Measurements from ENCODE around the gene KISS1.

The KISS1 gene

DNA sequence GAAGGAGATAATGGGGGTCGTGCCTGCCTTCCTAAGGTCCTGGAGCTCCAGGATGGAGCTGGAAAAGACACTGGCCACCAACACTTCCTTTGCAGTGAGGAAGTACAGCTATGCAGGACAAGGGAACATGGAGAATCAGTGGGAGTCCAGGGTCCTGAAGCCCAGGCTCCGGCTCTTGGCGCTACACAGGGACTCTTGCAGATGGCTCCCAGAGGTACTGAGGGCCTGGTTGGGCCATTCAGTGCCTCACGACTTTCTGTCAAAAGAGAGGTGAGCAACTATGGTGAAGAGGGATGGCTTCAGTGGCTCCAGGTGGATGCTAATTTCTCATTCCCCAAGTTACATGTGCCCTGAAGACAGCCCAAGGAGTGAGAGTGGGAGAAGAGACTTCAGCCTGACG lies 42.6 kb downstream of the KISS1 start:
- no peak for DNase-seq

DNA sequence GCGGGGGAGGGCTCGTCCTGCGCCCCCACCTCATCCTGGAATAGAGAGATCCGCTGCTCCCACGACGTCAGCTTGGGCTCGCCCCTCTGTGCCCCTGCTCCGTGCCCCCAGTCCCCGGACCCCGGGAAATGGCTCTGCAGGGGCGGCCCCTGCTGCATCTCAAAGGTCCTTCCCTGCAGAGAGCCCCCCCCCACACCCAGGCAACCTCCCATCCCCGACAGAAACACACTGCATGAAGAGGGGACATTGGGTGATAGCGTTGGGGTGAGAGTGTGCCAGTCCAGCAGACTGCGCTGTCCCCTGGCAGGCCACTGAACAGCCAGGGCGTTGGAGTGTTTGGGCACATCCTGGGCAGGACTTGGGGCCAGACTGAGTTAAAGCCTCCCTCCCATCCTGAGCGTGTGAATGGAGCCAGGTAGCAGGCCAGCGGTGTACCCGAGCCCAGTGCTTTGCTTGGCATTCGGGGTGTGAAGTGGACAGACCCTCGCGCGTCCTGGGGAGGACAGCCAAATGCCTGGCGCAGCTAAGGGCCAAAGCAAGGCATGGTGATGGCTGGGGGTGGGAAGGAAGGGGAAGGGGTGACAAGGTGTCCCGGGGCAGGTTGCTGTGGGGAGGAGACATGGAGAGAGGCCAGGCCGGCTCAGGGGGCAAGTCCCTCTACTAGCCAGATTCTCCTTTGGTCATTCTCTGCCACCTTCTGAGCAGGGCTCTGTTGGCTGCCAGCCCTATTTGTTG lies 43.8 kb downstream of the KISS1 start:
- DNase-seq = no peak

DNA sequence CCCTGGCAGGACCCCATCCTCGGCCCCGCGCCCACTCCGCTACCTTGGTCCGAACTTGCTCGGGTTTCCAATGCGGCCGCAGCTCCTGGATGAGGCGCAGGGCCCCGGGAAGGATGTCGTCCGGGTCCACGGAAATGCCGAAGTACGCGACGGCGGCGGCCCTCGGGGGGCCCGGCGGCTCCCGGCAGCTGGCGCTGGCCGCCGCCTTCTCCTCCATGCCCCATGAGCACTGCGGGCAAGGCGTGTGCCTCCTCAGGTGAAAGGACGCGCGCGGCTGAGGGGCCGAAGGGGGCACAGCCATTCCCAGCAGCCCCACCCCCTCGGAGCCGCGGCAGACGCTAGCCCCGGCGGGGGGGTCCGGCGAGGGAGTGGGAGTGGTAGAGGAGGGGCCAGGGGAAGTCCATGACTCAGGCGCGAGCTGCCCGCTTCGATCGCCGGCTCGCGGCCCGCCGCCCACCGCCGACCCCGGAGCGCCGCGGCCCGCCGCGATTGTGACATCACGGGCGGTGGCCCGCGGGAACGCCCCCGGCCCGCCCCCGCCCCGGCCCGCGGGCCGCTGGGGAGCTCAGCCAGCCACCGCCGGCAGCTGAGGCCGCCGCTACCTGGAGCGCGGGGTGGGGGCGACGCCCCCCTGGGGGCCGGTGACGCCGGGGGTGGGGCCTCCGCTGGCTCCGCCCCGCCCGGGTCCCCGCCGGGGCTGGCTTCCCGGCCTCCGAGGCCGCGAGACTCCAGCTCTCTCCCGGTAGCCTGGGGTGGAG lies 44.6 kb downstream of the KISS1 start, which contains the start of gene ETNK2:
Gene ETNK2 (minus strand): TSS at position 493 of the 758 bp plus-strand sequence. CDS start 192 bp downstream, at position 301.
- peak; percentile 46 for DNase-seq

DNA sequence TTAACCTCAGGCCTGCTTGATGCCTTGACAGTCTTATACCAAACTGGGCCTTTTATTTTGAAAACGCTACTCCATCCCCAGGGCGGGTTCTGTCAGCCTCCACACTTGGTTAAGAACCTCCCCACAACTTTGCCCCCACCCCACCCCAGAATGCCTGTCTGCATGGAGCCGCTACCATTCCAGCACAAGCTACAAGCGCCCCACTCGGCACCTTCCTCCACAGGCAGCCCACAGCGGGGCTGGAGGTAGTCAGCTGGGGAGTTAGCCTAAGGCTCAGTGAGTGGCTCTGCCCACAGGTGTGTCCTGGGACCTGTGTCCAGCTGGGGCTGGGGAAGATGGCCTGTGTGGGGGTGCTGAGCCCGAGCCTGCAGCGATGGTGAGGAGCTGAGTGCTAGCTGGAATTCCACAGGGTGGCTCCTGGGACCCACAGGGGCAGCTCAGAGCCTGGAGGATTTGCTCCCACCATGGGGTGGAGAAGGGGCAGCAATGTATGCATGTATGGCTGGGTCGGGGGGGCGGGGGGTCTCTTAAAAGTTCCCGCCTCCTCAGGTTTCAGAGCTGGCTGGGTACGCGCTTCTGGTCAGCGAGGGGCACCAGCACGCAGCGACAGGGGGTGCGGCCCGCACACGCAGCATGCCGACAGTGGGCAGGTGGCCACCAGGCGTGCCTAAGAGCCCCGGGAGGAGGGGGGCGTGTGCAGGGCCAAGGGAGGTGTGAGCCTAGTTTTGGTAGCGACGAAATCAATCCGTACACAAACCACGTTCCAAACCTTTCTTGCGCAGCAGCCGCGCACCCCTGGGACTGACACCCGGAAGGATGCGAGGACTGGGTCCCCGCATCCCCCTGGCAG lies 45.4 kb downstream of the KISS1 start:
- DNase-seq = no peak

DNA sequence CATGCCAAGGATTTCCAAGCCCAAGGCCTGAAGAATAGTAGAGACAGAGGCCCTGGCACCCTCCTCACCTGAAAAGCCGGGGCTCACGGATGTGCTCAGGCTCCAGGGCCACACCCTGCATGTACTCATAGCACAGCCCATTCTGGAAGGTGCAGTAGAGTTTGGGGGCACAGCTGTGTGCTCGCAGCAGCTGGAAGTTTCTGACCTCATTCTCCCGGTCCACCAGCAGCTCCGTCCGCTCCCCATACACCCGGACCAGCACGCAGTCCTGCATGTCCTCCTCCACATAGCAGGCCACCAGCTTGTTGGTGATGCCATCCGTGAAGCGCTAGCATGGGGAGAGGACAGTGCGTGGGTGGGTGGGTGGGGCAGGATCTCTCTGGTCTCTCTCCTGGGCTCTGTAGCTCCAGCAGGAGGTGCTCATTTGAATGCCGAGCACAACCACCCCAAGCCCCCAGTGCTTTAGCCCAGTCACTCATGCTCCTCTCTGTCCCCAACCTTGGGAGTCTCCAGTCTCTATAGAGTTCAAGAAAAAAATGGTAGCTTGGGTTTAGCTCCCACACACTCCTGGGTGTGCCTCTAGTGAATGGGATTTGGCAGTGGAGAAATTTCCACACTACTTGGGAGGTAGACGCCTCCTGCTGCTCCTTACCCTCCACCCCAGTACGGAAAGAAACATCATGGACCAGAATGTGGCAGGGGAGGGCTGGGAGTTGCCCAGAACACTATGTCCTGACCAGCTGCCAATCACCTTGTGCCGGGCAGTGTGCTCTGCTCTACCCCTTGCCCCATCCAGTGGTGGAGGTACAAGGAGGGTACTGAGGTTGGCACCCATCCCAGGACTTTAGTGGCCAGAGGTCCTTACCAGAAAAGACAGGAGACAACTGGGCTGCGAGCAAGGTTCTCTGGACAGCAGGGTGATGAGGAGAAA lies 46.4 kb downstream of the KISS1 start:
- no peak for DNase-seq

- DNase-seq = peak; percentile 11
Observed at GRCh38 chr1:204149107-204149506, 47.2 kb downstream of the KISS1 start.

GRCh38 chr1:204147406-204148383 lies 48.6 kb downstream of the KISS1 start:
- DNase-seq = no peak

DNA sequence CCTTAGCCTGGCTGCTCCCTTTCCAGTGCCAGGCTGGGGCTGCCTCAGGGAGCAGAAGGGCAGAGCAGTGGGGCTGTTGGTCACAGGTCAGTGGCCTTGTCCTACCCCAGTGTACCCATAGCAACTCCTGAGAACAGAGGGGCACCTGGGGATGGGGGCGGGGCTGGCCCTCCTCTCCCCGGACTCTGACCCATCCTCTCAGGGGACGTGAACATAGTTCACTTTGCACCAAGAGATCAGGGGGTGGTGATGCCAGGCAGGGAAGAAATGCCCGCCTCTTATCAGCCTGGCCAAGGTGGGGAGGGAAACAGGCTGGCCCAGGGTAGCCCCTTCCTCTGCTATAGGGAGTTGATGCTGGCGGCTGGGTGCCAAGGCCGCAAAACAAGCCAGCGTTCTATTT lies 49.3 kb downstream of the KISS1 start:
- DNase-seq = no peak

- no peak for DNase-seq
Observed at GRCh38 chr1:204146309-204146708, 50.0 kb downstream of the KISS1 start.

DNA sequence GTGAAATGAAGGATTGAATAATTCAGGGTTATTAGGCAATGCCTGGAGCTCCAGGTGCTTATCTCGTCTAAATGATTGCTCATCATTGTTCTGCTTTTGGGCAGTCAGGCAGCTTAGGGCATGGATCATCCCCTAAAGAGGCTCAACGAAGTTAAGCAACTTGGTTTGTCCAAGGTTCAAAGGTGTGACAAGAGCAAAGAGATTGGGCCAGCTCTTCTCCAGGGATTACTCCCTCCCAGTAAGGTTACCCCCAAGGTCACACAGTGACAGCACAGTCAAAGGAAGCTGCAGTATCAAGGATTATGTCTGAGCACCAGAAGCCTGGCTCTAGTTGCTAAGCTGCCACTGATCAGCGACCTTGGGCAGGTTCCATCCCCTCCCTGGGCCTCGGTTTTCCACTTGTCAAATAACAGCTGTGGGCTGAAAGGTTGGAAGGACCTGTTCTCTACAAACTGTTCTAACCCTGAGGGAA lies 51.2 kb downstream of the KISS1 start:
- DNase-seq = no peak

- no peak for DNase-seq
Observed at GRCh38 chr1:204143276-204144041, 52.8 kb downstream of the KISS1 start.

DNA sequence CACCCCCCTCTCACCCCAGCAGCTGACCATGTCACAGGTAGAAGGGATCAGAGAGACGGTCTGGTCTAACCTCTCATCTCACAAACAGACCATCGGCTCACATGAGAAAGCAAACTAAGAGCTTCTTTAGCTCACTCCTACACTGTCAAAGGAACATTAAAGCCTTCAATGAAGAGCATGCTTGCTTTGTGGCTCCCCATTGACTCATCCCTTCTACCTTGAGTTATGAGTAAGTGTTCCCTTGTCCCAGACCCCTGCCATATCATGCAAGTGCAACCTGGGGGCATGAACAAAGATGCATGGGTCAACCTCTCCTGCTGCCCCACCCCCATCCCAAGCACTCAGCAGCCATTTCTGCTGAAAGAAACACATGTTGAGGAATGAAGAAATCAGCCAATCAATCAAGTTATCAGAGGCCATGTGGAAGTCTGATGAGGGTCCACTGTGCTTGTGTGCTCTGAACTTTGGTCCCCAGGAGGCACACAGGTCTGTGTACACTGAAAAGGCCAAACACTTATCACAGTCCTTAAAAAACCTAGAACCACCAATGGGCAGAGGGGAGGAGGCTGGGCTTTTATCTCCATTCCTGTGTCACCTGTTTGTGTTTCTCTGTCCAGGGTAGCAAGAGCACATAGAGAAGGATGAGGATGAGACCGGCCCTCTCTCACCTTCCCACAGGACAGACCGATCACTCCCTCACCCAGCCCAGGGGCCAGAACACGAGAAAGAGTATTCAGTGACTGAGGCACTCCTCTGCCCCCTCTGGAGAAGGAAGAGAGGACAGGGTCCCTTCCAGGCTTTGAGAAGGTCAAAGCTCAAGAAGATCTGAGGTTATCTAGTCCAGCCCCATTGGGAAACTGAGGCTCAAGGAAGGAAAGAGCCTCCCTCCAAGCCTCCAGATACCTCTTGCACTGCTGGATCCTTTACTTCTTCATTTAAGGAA lies 54.0 kb downstream of the KISS1 start:
- no peak for DNase-seq

GRCh38 chr1:204141131-204141530 lies 55.2 kb downstream of the KISS1 start:
- DNase-seq = no peak

Data from NCI-H510A treated with DMSO at 0.1 percent for 48 hours (cell line).